HG03521 (cell line): Measurements from ENCODE around the gene TOP3B.

Experiments used
- ATAC-seq: cut with Tn5 transposase; IDR thresholded peaks from one replicate; pipeline ENCODE4 v1.9.1; 2021; ENCODE audit warnings: mild to moderate bottlenecking, moderate library complexity; ENCODE audit not compliant: unreplicated experiment

The TOP3B gene

GRCh38 chr22:21982338-21982965, at the start of gene TOP3B:
Gene TOP3B, minus strand, starts transcription at chr22:21982787. Its CDS starts 7,078 bp downstream, at chr22:21975709.
- ATAC-seq, result peak; percentile 80

- ATAC-seq, result no peak
Measured at GRCh38 chr22:22031183-22031945, 48.8 kb upstream of the TOP3B start.

GRCh38 chr22:22030493-22031182, 48.1 kb upstream of the TOP3B start:
- peak; percentile 55 for ATAC-seq

- no peak for ATAC-seq
Measured at GRCh38 chr22:22027955-22028354, 45.4 kb upstream of the TOP3B start.

GRCh38 chr22:22026157-22026831, 43.7 kb upstream of the TOP3B start:
- ATAC-seq, result no peak

GRCh38 chr22:22025320-22026156, 43.0 kb upstream of the TOP3B start:
- no peak for ATAC-seq

GRCh38 chr22:22024440-22024839, 41.9 kb upstream of the TOP3B start:
- ATAC-seq, result no peak

- ATAC-seq, result no peak
Measured at GRCh38 chr22:22023581-22024137, 41.1 kb upstream of the TOP3B start.

GRCh38 chr22:22022947-22023534, 40.5 kb upstream of the TOP3B start:
- no peak for ATAC-seq

GRCh38 chr22:22022255-22022840, 39.8 kb upstream of the TOP3B start:
- ATAC-seq, result no peak

GRCh38 chr22:22021162-22021750, 38.7 kb upstream of the TOP3B start:
- ATAC-seq, result no peak

- no peak for ATAC-seq
Measured at GRCh38 chr22:22020425-22020852, 37.9 kb upstream of the TOP3B start.

GRCh38 chr22:22019659-22020424, 37.3 kb upstream of the TOP3B start:
- ATAC-seq, result no peak

- no peak for ATAC-seq
Measured at GRCh38 chr22:22018825-22019658, 36.5 kb upstream of the TOP3B start.

- no peak for ATAC-seq
Measured at GRCh38 chr22:22015631-22016030, 33.0 kb upstream of the TOP3B start.

- ATAC-seq, result no peak
Measured at GRCh38 chr22:22014285-22014659, 31.7 kb upstream of the TOP3B start.

- no peak for ATAC-seq
Measured at GRCh38 chr22:22013559-22014284, 31.1 kb upstream of the TOP3B start.
